Fibroblast of lung (primary cell): ENCODE results near the gene CFHR4. TPM values are rescaled to one million over a fixed set of nuclear protein-coding genes. Genes with fewer than 3 reads are reported as not detected.

Experiments used
- DNase-seq, 2 donors: peaks; one replicate each; pipeline versions ENCODE4 v3.0.0 to v3.0.0-alpha.2; 2010; ENCODE audit warnings: low read depth in 2 of 2
- H2AFZ ChIP-seq: 2 replicates; pipeline ENCODE4 v1.5.1; 2012; ENCODE audit warnings: low read length, control low read depth, inconsistent platforms
- H3K27ac ChIP-seq: 2 replicates; pipeline ENCODE4 v1.5.1; 2011; ENCODE audit warnings: low read length, control low read depth; ENCODE audit not compliant: insufficient read depth
- H3K27me3 ChIP-seq: 2 replicates; pipeline ENCODE4 v1.5.1; 2011; ENCODE audit warnings: mild to moderate bottlenecking, low read length; ENCODE audit not compliant: control insufficient read depth, insufficient read depth
- H3K36me3 ChIP-seq: 2 replicates; pipeline ENCODE4 v1.5.1; 2011; ENCODE audit warnings: low read length; ENCODE audit not compliant: control insufficient read depth, insufficient read depth
- H3K4me1 ChIP-seq: 2 replicates; pipeline ENCODE4 v1.5.1; 2011; ENCODE audit warnings: low read length; ENCODE audit not compliant: control insufficient read depth, insufficient read depth; ENCODE audit errors: extremely low read depth
- H3K4me2 ChIP-seq: 2 replicates; pipeline ENCODE4 v1.5.1; 2011; ENCODE audit warnings: low read length, control low read depth; ENCODE audit not compliant: insufficient read depth; ENCODE audit errors: extremely low read depth
- H3K4me3 ChIP-seq, 4 experiments: fragments of 200-600 bp in 1 of 4; sonication (generic) in 1 of 4; replicated peaks in 1 of 4; 2 replicates each; pipeline ENCODE4 v1.5.1; 2011 to 2016; ENCODE audit warnings: low read length in 4 of 4, low read depth in 3 of 4, mild to moderate bottlenecking in 3 of 4, control low read depth in 2 of 4, inconsistent platforms in 1 of 4, mixed read lengths in 1 of 4; ENCODE audit not compliant: insufficient read depth in 1 of 4; ENCODE audit errors: control extremely low read depth in 1 of 4
- H3K79me2 ChIP-seq: 2 replicates; pipeline ENCODE4 v1.5.1; 2012; ENCODE audit warnings: mild to moderate bottlenecking, low read length, inconsistent platforms; ENCODE audit not compliant: control insufficient read depth, insufficient read depth
- H3K9ac ChIP-seq: 2 replicates; pipeline ENCODE4 v1.5.1; 2011; ENCODE audit warnings: mild to moderate bottlenecking, low read length, control low read depth; ENCODE audit not compliant: insufficient read depth
- H3K9me3 ChIP-seq: 2 replicates; pipeline ENCODE4 v1.5.1; 2012; ENCODE audit warnings: low read depth, low read length; ENCODE audit not compliant: control insufficient read depth, insufficient read depth
- H4K20me1 ChIP-seq: 2 replicates; pipeline ENCODE4 v1.5.1; 2011; ENCODE audit warnings: low read length; ENCODE audit not compliant: control insufficient read depth, insufficient read depth; ENCODE audit errors: extremely low read depth
- EZH2 ChIP-seq: IDR thresholded peaks from 2 replicates; pipeline ENCODE4 v1.5.1; 2012; ENCODE audit warnings: low read length, control low read depth, mild to moderate bottlenecking; ENCODE audit errors: missing control alignments
- polyA plus RNA-seq, 2 donors: library from polyadenylated mRNA; depleted of rRNA in 1 of 2; stranded (reverse) in 1 of 2; unstranded in 1 of 2; fragments of >200 nt; gene quantifications; 2 replicates each; pipeline ENCODE4 v1.2.1, GENCODE V29; 2011 to 2012; ENCODE audit warnings: missing spikeins in 1 of 2
- total RNA-seq: library from RNA; depleted of rRNA; stranded (reverse); fragments of >200 nt; gene quantifications from 2 replicates; pipeline ENCODE4 v1.2.1, GENCODE V29; 2014
- TF ChIP-seq, protein P1 (sequence below), 2 donors: IDR thresholded peaks in 1 of 2; conservative IDR thresholded peaks in 1 of 2; 1 replicate in 1 of 2; 2 replicates in 1 of 2; pipeline ENCODE4 v1.5.1; 2011 to 2012; ENCODE audit warnings: low read length in 2 of 2, control low read depth in 1 of 2, inconsistent platforms in 1 of 2, low read depth in 1 of 2, mild to moderate bottlenecking in 1 of 2

The CFHR4 gene
- total and polyA plus RNA-seq, 2 donors (not counting 1 experiment from before 2014, with no cell fraction given), result 0.06 TPM; not detected in 1

DNA sequence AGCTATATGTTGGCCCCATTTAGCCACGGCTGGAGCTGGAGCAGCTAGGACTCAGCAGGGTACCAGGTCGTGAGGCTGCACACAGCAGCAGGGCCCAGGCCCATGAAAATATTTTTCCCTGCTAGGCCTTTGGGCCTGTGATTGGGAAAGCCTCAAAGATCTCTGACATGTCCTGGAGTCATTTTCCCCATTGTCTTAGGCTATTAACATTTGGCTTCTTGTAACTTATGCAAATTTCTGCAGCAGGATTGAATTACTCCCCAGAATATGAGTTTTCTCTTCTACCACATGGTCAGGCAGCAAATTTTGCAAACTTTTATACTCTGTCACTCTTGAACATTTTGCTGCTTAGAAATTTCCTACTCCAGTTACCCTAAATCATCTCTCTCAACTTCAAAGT, 66.9 kb downstream of the CFHR4 start:
- no peak overlapping the region for H2AFZ ChIP-seq
- no peak for DNase-seq

DNA sequence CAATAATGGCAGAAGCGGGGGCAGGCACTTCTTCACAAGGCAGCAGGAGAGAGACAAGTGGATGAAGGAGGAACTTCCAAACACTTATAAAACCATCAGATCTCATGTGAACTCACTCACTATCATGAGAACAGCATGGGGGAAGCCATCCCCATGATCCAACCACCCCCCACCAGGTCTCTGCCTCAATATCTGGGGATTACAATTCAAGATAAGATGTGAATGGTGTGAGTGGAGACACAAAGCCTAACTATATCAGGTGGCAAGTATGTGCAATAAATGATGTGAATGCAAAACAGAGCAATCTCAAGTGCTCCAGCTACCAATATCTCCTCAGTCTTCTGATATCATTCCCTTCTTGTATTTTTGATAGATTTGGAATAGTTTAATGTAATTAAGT, 68.1 kb downstream of the CFHR4 start:
- H4K20me1 ChIP-seq, result no peaks in the 10 kb centered on the region
- no peaks in the 10 kb centered on the region for H3K4me1 ChIP-seq
- no peaks in the 10 kb centered on the region for H3K36me3 ChIP-seq
- no peaks in the 10 kb centered on the region for H3K9me3 ChIP-seq
- no peaks in the 10 kb centered on the region for H3K27me3 ChIP-seq
- no peak overlapping the region for H2AFZ ChIP-seq
- no peak overlapping the region for H3K27ac ChIP-seq
- no peak overlapping the region for H3K4me3 ChIP-seq
- H3K9ac ChIP-seq, result no peak overlapping the region
- H3K4me2 ChIP-seq, result no peak overlapping the region
- TF ChIP-seq, protein P1, sequence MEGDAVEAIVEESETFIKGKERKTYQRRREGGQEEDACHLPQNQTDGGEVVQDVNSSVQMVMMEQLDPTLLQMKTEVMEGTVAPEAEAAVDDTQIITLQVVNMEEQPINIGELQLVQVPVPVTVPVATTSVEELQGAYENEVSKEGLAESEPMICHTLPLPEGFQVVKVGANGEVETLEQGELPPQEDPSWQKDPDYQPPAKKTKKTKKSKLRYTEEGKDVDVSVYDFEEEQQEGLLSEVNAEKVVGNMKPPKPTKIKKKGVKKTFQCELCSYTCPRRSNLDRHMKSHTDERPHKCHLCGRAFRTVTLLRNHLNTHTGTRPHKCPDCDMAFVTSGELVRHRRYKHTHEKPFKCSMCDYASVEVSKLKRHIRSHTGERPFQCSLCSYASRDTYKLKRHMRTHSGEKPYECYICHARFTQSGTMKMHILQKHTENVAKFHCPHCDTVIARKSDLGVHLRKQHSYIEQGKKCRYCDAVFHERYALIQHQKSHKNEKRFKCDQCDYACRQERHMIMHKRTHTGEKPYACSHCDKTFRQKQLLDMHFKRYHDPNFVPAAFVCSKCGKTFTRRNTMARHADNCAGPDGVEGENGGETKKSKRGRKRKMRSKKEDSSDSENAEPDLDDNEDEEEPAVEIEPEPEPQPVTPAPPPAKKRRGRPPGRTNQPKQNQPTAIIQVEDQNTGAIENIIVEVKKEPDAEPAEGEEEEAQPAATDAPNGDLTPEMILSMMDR (conservative IDR thresholded peaks at IDR 0.05 in 1 of 2, IDR thresholded peaks at IDR 0.05 in 1 of 2; ENCODE audit: low read depth in 1 of 2, low read length in 2 of 2), result no peak
- no peak for TF ChIP-seq EZH2
- H3K79me2 ChIP-seq, result no peaks in the 10 kb centered on the region
- DNase-seq, result no peak

More for the DNA sequence above, 66.9 kb downstream of the CFHR4 start:
- no peaks in the 10 kb centered on the region for H3K79me2 ChIP-seq
- H3K27me3 ChIP-seq, result no peaks in the 10 kb centered on the region
- H3K9ac ChIP-seq, result no peak overlapping the region
- no peak overlapping the region for H3K4me3 ChIP-seq
- no peak overlapping the region for H3K4me2 ChIP-seq
- no peaks in the 10 kb centered on the region for H3K9me3 ChIP-seq
- no peak overlapping the region for H3K27ac ChIP-seq
- H4K20me1 ChIP-seq, result no peaks in the 10 kb centered on the region
- no peaks in the 10 kb centered on the region for H3K4me1 ChIP-seq
- TF ChIP-seq, protein P1 (conservative IDR thresholded peaks at IDR 0.05 in 1 of 2, IDR thresholded peaks at IDR 0.05 in 1 of 2; ENCODE audit: low read depth in 1 of 2, low read length in 2 of 2), result no peak
- no peak for TF ChIP-seq EZH2
- H3K36me3 ChIP-seq, result no peaks in the 10 kb centered on the region

DNA sequence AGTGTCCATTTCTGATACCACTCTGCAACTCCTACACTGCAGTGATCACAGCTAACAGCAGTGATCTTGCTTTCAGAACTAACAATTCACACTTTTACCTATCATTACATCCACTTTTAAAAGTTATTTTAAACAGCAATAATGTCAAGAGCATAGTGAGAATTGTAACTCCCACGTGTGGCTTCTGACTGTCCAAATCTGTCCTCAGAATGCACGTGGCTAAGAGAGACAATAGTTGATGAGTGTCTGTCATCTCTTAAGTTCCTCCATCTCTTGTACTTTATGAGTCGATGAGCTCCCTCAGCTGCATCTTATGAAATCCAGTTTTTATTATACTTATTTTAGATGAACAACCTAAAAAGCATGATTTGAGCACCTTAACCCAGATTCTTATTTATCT, 73.0 kb downstream of the CFHR4 start:
- TF ChIP-seq, protein P1 (conservative IDR thresholded peaks at IDR 0.05 in 1 of 2, IDR thresholded peaks at IDR 0.05 in 1 of 2; ENCODE audit: low read depth in 1 of 2, low read length in 2 of 2), result no peak
- no peak for TF ChIP-seq EZH2
- Histone ChIP-seq H3K9me3 (no peaks in the 10 kb centered on the region), H3K27me3 (no peaks in the 10 kb centered on the region), H3K36me3 (no peaks in the 10 kb centered on the region), H3K4me3 (no peak overlapping the region), H3K4me2 (no peak overlapping the region), H4K20me1 (no peaks in the 10 kb centered on the region), H3K4me1 (no peaks in the 10 kb centered on the region), H3K9ac (no peak overlapping the region), H2AFZ (no peak overlapping the region), H3K79me2 (no peaks in the 10 kb centered on the region), H3K27ac (no peak overlapping the region)
- no peak for DNase-seq

Other genes starting within 250 kb of the CFHR4 start
- 146 and 237 TPM in 2 replicates for gene CFH, start 236.0 kb upstream of the CFHR4 start, total RNA-seq
- gene CFH, start 236.0 kb upstream of the CFHR4 start, polyA plus RNA-seq, result 83.0 and 108 TPM in 2 replicates
- 0.17 and 0.26 TPM in 2 replicates for gene CFHR3, start 113.2 kb upstream of the CFHR4 start, total RNA-seq
- not detected in 2 replicates for gene CFHR3, start 113.2 kb upstream of the CFHR4 start, polyA plus RNA-seq
- under 0.01 and 0.50 TPM in 2 replicates for gene CFHR1, start 68.3 kb upstream of the CFHR4 start, total RNA-seq
- gene CFHR1, start 68.3 kb upstream of the CFHR4 start, polyA plus RNA-seq, result 0.12 and 0.20 TPM in 2 replicates
- not detected in 2 replicates for gene CFHR2, start 55.7 kb downstream of the CFHR4 start, total RNA-seq
- gene CFHR2, start 55.7 kb downstream of the CFHR4 start, polyA plus RNA-seq, result not detected in 2 replicates
- gene CFHR5, start 89.5 kb downstream of the CFHR4 start, total RNA-seq, result not detected in 2 replicates
- not detected in 2 replicates for gene CFHR5, start 89.5 kb downstream of the CFHR4 start, polyA plus RNA-seq
- gene F13B, start 179.2 kb downstream of the CFHR4 start, total RNA-seq, result not detected in 2 replicates
- not detected in 2 replicates for gene F13B, start 179.2 kb downstream of the CFHR4 start, polyA plus RNA-seq